A673 (cell line): ENCODE data around the gene WNT2.

Experiments used
- EZH2 ChIP-seq: fragments of 200-600 bp; sonication (generic); IDR thresholded peaks from 2 replicates; pipeline ENCODE4 v1.6.1; 2017; ENCODE audit warnings: borderline replicate concordance, low read depth, mild to moderate bottlenecking, mixed read lengths, antibody characterized with exemption, low read length; ENCODE audit not compliant: poor library complexity, severe bottlenecking
- TF ChIP-seq, protein P1 (sequence below): fragments of 300-800, 200-600 bp; sonication (generic); conservative IDR thresholded peaks from 2 replicates; pipeline ENCODE4 v1.5.1; 2017; ENCODE audit warnings: low read depth, mild to moderate bottlenecking, antibody characterized with exemption, low read length, moderate library complexity, mixed read lengths

GRCh38 chr7:117323851-117324711 is 1.2 kb upstream of the WNT2 start:
- TF ChIP-seq EZH2: peak; percentile 51
- TF ChIP-seq, protein P1, sequence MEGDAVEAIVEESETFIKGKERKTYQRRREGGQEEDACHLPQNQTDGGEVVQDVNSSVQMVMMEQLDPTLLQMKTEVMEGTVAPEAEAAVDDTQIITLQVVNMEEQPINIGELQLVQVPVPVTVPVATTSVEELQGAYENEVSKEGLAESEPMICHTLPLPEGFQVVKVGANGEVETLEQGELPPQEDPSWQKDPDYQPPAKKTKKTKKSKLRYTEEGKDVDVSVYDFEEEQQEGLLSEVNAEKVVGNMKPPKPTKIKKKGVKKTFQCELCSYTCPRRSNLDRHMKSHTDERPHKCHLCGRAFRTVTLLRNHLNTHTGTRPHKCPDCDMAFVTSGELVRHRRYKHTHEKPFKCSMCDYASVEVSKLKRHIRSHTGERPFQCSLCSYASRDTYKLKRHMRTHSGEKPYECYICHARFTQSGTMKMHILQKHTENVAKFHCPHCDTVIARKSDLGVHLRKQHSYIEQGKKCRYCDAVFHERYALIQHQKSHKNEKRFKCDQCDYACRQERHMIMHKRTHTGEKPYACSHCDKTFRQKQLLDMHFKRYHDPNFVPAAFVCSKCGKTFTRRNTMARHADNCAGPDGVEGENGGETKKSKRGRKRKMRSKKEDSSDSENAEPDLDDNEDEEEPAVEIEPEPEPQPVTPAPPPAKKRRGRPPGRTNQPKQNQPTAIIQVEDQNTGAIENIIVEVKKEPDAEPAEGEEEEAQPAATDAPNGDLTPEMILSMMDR: no peak
